MCF 10A (cell line): Measurements from ENCODE around the gene DLST. TPM values are rescaled to one million over a fixed set of nuclear protein-coding genes. Genes with fewer than 3 reads are reported as not detected.

Experiments used
- BruUV-seq: library from RNA; stranded (reverse); fragments of 400-500 nt; replicated peaks from 2 replicates; lab custom pipeline; 2021; lab: Mats Ljungman, UMichigan
- CTCF ChIA-PET: fragments of 300-600 bp; sonication (Branson Sonifier 250); formaldehyde crosslinking; extraction: SDS; loops from one replicate; lab custom pipeline; 2021; ENCODE audit warnings: antibody characterized with exemption, inconsistent platforms; lab: Yijun Ruan, JAX
- POLR2A ChIA-PET: fragments of 300-600, 350-650 bp; sonication (Branson Sonifier 250); formaldehyde crosslinking; extraction: SDS; loops from one replicate; lab custom pipeline; 2020; ENCODE audit warnings: antibody characterized with exemption, inconsistent platforms; lab: Yijun Ruan, JAX
- DNase-seq: peaks from one replicate; pipeline ENCODE4 v3.0.0-alpha.2; 2018; ENCODE audit not compliant: unreplicated experiment
- H3K27ac Mint-ChIP-seq: one replicate; pipeline ENCODE4 v1.8.0; 2022; ENCODE audit warnings: mild to moderate bottlenecking, low read depth, mixed read lengths; ENCODE audit not compliant: unreplicated experiment
- H3K27me3 Mint-ChIP-seq: one replicate; pipeline ENCODE4 v1.8.0; 2022; ENCODE audit warnings: mixed read lengths; ENCODE audit not compliant: insufficient read depth, unreplicated experiment
- H3K36me3 Mint-ChIP-seq: one replicate; pipeline ENCODE4 v1.8.0; 2022; ENCODE audit warnings: mild to moderate bottlenecking, moderate library complexity, mixed read lengths; ENCODE audit not compliant: insufficient read depth, unreplicated experiment
- H3K4me1 Mint-ChIP-seq: one replicate; pipeline ENCODE4 v1.8.0; 2022; ENCODE audit warnings: mixed read lengths; ENCODE audit not compliant: insufficient read depth, unreplicated experiment
- H3K4me3 Mint-ChIP-seq: one replicate; pipeline ENCODE4 v1.8.0; 2022; ENCODE audit warnings: mild to moderate bottlenecking, moderate library complexity, mixed read lengths; ENCODE audit not compliant: unreplicated experiment
- H3K9me3 Mint-ChIP-seq: one replicate; pipeline ENCODE4 v1.8.0; 2022; ENCODE audit warnings: mixed read lengths; ENCODE audit not compliant: unreplicated experiment
- intact Hi-C: fragments of 100-400 bp; cut with micrococcal nuclease; formaldehyde crosslinking; loops from 2 replicates; pipeline ENCODE4 v1.14.1; 2022
- total RNA-seq: library from RNA; stranded (reverse); gene quantifications from 2 replicates; pipeline ENCODE4 v1.2.3, GENCODE V29; 2022
- TF ChIP-seq, protein P1 (sequence below): fragments of 200-600 bp; IDR thresholded peaks from one replicate; pipeline ENCODE4 v1.8.0; 2022; ENCODE audit warnings: antibody characterized with exemption, mild to moderate bottlenecking; ENCODE audit not compliant: unreplicated experiment

DLST gene
- total RNA-seq, 1 experiment from 2014 or later: 114 TPM

DNA sequence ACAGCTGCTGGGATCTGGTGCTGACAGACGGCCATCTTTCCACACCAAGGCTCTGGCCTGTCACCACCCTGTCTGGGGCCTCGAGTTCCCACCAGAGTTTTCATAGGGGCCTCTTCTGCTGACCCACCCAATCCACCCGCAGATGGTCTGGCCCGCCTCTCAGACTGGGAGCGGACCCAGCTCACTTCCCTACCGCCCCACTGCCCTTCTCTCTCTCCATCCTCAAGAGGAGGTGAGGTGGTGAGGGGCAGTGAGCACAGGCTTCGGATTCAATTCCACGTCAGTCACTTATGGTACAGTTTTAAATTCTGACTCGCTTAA, 53.6 kb downstream of the DLST start:
- TF ChIP-seq, protein P1, sequence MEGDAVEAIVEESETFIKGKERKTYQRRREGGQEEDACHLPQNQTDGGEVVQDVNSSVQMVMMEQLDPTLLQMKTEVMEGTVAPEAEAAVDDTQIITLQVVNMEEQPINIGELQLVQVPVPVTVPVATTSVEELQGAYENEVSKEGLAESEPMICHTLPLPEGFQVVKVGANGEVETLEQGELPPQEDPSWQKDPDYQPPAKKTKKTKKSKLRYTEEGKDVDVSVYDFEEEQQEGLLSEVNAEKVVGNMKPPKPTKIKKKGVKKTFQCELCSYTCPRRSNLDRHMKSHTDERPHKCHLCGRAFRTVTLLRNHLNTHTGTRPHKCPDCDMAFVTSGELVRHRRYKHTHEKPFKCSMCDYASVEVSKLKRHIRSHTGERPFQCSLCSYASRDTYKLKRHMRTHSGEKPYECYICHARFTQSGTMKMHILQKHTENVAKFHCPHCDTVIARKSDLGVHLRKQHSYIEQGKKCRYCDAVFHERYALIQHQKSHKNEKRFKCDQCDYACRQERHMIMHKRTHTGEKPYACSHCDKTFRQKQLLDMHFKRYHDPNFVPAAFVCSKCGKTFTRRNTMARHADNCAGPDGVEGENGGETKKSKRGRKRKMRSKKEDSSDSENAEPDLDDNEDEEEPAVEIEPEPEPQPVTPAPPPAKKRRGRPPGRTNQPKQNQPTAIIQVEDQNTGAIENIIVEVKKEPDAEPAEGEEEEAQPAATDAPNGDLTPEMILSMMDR: no peak
- CTCF ChIA-PET: interaction anchor here (0.7 to 2.3 kb wide), 3 partner anchors 10 to 152 kb away, joined by 3 to 9 read pairs (median 7); no protein-coding TSS in a partner anchor
- no peak for DNase-seq

DNA sequence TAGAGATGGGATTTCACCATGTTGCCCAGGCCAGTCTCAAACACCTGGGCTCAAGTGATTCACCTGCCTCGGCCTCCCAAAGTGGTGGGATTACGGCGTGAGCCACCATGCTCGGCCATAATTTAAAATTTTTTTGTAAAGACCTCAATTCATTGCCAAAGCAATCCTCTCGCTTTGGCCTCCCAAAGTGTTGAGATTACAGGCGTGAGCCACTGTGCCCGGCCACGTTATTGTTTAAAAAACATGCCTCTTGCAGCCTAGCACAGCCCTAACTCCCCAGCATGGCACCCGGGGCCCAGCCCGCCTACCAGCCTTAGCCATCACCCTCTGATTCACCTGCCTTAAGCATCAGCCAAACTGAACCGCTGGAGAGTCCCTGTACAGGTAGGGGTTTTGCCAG, 54.4 kb downstream of the DLST start:
- no peak overlapping the region for H3K27ac Mint-ChIP-seq
- intact Hi-C loops: no loop called here
- TF ChIP-seq, protein P1: no peak
- CTCF ChIA-PET: interaction anchor here (1.9 to 2.3 kb wide), 2 partner anchors 10 to 152 kb away, joined by 7 to 9 read pairs; no protein-coding TSS in a partner anchor
- no peak overlapping the region for H3K4me3 Mint-ChIP-seq
- peaks cover 7% of the 10 kb centered on the region for H3K9me3 Mint-ChIP-seq
- no peak for DNase-seq
- peaks cover 4% of the 10 kb centered on the region for H3K36me3 Mint-ChIP-seq
- no peaks in the 10 kb centered on the region for H3K27me3 Mint-ChIP-seq
- no TSS peak for BruUV-seq
- peaks cover 7% of the 10 kb centered on the region for H3K4me1 Mint-ChIP-seq
- POLR2A ChIA-PET: interaction anchor here (2.4 kb wide), 1 partner anchor 13 kb away, joined by 8 read pairs; the partner anchor contains the start of gene RPS6KL1

More for the DNA sequence above, 53.6 kb downstream of the DLST start:
- H3K27me3 Mint-ChIP-seq: no peaks in the 10 kb centered on the region
- BruUV-seq: no TSS peak
- intact Hi-C loops: no loop called here
- H3K9me3 Mint-ChIP-seq: peaks cover 7% of the 10 kb centered on the region
- POLR2A ChIA-PET: interaction anchor here (0.7 to 2.4 kb wide), 2 partner anchors 12 to 520 kb away, joined by 4 to 8 read pairs; partner anchors contain the start of gene RPS6KL1
- no peak overlapping the region for H3K27ac Mint-ChIP-seq
- H3K4me1 Mint-ChIP-seq: peaks cover 6% of the 10 kb centered on the region
- H3K4me3 Mint-ChIP-seq: no peak overlapping the region
- peaks cover 4% of the 10 kb centered on the region for H3K36me3 Mint-ChIP-seq

DNA sequence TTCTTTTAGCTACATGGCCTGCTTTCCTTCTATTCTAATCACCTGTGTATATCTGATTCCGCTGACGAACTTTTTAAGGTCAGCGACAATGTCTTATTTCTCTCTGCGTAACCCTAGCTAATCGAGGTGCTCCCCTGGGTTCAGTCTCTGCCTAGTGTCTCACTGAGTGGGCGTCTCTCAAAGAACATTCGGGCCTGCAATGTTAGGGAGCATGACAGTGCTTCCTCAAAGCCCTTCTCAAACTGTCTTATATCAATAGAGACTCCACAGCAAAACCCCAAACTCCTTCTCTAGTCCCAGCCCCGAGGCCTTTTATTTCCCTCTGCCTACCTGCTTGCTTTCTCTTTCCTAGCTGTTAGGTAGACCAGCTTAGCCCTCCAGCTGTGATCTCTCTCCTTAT, 55.0 kb downstream of the DLST start:
- peaks cover 10% of the 10 kb centered on the region for H3K4me1 Mint-ChIP-seq

GRCh38 chr14:74937171-74937570, 55.5 kb downstream of the DLST start:
- intact Hi-C loops: no loop called here
- no TSS peak for BruUV-seq
- Mint-ChIP-seq H3K27ac (no peak overlapping the region), H3K4me1 (peaks cover 13% of the 10 kb centered on the region), H3K36me3 (peaks cover 4% of the 10 kb centered on the region), H3K4me3 (no peak overlapping the region), H3K9me3 (peaks cover 7% of the 10 kb centered on the region), H3K27me3 (no peaks in the 10 kb centered on the region)
- ChIA-PET CTCF (interaction anchor here (0.7 to 2.3 kb wide), 3 partner anchors 9 to 364 kb away, joined by 3 to 9 read pairs (median 4); no protein-coding TSS in a partner anchor), POLR2A (interaction anchor here (0.6 to 2.4 kb wide), 2 partner anchors 14 to 127 kb away, joined by 4 to 8 read pairs; partner anchors contain the start of genes ACYP1 and RPS6KL1)
- DNase-seq: no peak
- TF ChIP-seq, protein P1: no peak

More for the DNA sequence above, 55.0 kb downstream of the DLST start:
- Mint-ChIP-seq H3K4me3 (no peak overlapping the region), H3K27me3 (no peaks in the 10 kb centered on the region), H3K9me3 (peaks cover 7% of the 10 kb centered on the region), H3K36me3 (peaks cover 4% of the 10 kb centered on the region), H3K27ac (no peak overlapping the region)
- CTCF ChIA-PET: interaction anchor here (0.7 to 2.3 kb wide), 4 partner anchors 9 to 364 kb away, joined by 3 to 9 read pairs (median 6); no protein-coding TSS in a partner anchor
- DNase-seq: no peak
- intact Hi-C loops: no loop called here
- POLR2A ChIA-PET: interaction anchor here (0.6 to 2.4 kb wide), 2 partner anchors 13 to 127 kb away, joined by 4 to 8 read pairs; partner anchors contain the start of genes ACYP1 and RPS6KL1
- BruUV-seq: no TSS peak
- TF ChIP-seq, protein P1: no peak
